Naive thymus-derived CD4-positive, alpha-beta T cell (primary cell): ENCODE measurements around the gene ERGIC1. TPM values are rescaled to one million over a fixed set of nuclear protein-coding genes. Genes with fewer than 3 reads are reported as not detected.

Experiments used
- ATAC-seq: fragments of 150-1000 bp; cut with Tn5 transposase; 2 replicates; pipeline ENCODE4 v1.10.0; 2021; ENCODE audit warnings: mild to moderate bottlenecking, moderate library complexity
- CTCF ChIA-PET: fragments of 350-600 bp; sonication (Branson Sonifier 250); formaldehyde crosslinking; loops from one replicate; lab custom pipeline; 2021; ENCODE audit warnings: antibody characterized with exemption; lab: Charles Lee
- POLR2A ChIA-PET: fragments of 350-600 bp; sonication (Branson Sonifier 250); formaldehyde crosslinking; loops from one replicate; lab custom pipeline; 2021; ENCODE audit warnings: antibody characterized with exemption, inconsistent platforms; lab: Charles Lee
- DNase-seq, 9 donors: peaks; one replicate each; pipeline versions ENCODE4 v3.0.0 to v3.0.0-alpha.2; 2020 to 2022; ENCODE audit warnings: mixed read lengths in 1 of 9
- H3K27ac ChIP-seq: one replicate; pipeline ENCODE4 v1.7.0; 2013; ENCODE audit warnings: mild to moderate bottlenecking, low read depth, low read length, moderate library complexity
- H3K27me3 ChIP-seq, 2 donors: one replicate each; pipeline ENCODE4 v1.7.0; 2013; ENCODE audit warnings: low read length in 2 of 2, mild to moderate bottlenecking in 2 of 2, moderate library complexity in 2 of 2; ENCODE audit not compliant: control insufficient read depth in 2 of 2, insufficient read depth in 2 of 2
- H3K36me3 ChIP-seq, 3 experiments: 1 replicate in 2 of 3; 2 replicates in 1 of 3; pipeline ENCODE4 v1.7.0; 2013; ENCODE audit warnings: low read length in 3 of 3, mild to moderate bottlenecking in 3 of 3, moderate library complexity in 1 of 3; ENCODE audit not compliant: insufficient read depth in 3 of 3, control insufficient read depth in 2 of 3
- H3K4me1 ChIP-seq, 2 donors: one replicate each; pipeline ENCODE4 v1.7.0; 2013; ENCODE audit warnings: low read length in 2 of 2, mild to moderate bottlenecking in 2 of 2, moderate library complexity in 1 of 2; ENCODE audit not compliant: control insufficient read depth in 2 of 2, insufficient read depth in 2 of 2
- H3K4me3 ChIP-seq: 2 replicates; pipeline ENCODE4 v1.7.0; 2013; ENCODE audit warnings: mild to moderate bottlenecking, low read length
- H3K9me3 ChIP-seq, 3 experiments: 1 replicate in 2 of 3; 2 replicates in 1 of 3; pipeline ENCODE4 v1.7.0; 2013; ENCODE audit warnings: low read length in 3 of 3; ENCODE audit not compliant: control insufficient read depth in 2 of 3
- H3K27ac Mint-ChIP-seq, 9 donors: one replicate each; pipeline ENCODE4 v1.8.0; 2020 to 2022; ENCODE audit warnings: mixed read lengths in 9 of 9, mild to moderate bottlenecking in 8 of 9, moderate library complexity in 5 of 9, inconsistent platforms in 2 of 9
- H3K27me3 Mint-ChIP-seq, 5 donors: one replicate each; pipeline ENCODE4 v1.8.0; 2021 to 2022; ENCODE audit warnings: mixed read lengths in 5 of 5, mild to moderate bottlenecking in 1 of 5
- H3K36me3 Mint-ChIP-seq, 5 donors: one replicate each; pipeline ENCODE4 v1.8.0; 2020 to 2022; ENCODE audit warnings: mixed read lengths in 5 of 5, mild to moderate bottlenecking in 3 of 5, inconsistent platforms in 1 of 5
- H3K4me1 Mint-ChIP-seq, 7 donors: one replicate each; pipeline ENCODE4 v1.8.0; 2020 to 2022; ENCODE audit warnings: mixed read lengths in 7 of 7, mild to moderate bottlenecking in 3 of 7, inconsistent platforms in 1 of 7
- H3K4me3 Mint-ChIP-seq, 10 donors: one replicate each; pipeline ENCODE4 v1.8.0; 2020 to 2022; ENCODE audit warnings: mild to moderate bottlenecking in 10 of 10, mixed read lengths in 10 of 10, moderate library complexity in 6 of 10, inconsistent platforms in 2 of 10
- H3K9me3 Mint-ChIP-seq, 11 donors: one replicate each; pipeline ENCODE4 v1.8.0; 2020 to 2022; ENCODE audit warnings: mixed read lengths in 11 of 11, mild to moderate bottlenecking in 4 of 11, inconsistent platforms in 1 of 11, moderate library complexity in 1 of 11
- intact Hi-C, 2 donors: fragments of 100-400 bp; cut with micrococcal nuclease; formaldehyde crosslinking; loops; one replicate each; pipeline ENCODE4 v1.15.1; 2023
- polyA plus RNA-seq, 2 donors: library from polyadenylated mRNA; unstranded; fragments of 300-500 nt; fragmentation: Illumina TruSeq; gene quantifications; one replicate each; pipeline ENCODE4 v1.2.3, GENCODE V29; 2021
- total RNA-seq, 6 experiments: library from RNA in 5 of 6; stranded (reverse) in 5 of 6; gene quantifications; 1 replicate in 5 of 6; 2 replicates in 1 of 6; pipeline ENCODE4 v1.2.3 and lab custom pipeline; 2021 to 2026

Gene ERGIC1
- total and polyA plus RNA-seq, 7 experiments from 2014 or later, result 18.3 to 71.3 (median 50.0) TPM

- peaks cover 6 to 70% (median 48%) of the 10 kb centered on the region in 7 donors for H3K4me1 Mint-ChIP-seq
- Histone ChIP-seq H3K27ac (no peak overlapping the region), H3K27me3 (no peaks in the 10 kb centered on the region), H3K9me3 (no peaks in the 10 kb centered on the region), H3K36me3 (peaks cover 0 to 4% (median 0%) of the 10 kb centered on the region in 3 experiments), H3K4me1 (no peaks in the 10 kb centered on the region), H3K4me3 (no peak overlapping the region)
- no peak for ATAC-seq
- no peak overlapping the region for H3K27ac Mint-ChIP-seq
- no peak overlapping the region for H3K4me3 Mint-ChIP-seq
- intact Hi-C loops, result no loop called here
- H3K9me3 Mint-ChIP-seq, result peaks cover 0 to 2% (median 0%) of the 10 kb centered on the region in 11 donors
- no peaks in the 10 kb centered on the region for H3K27me3 Mint-ChIP-seq
- DNase-seq, result no peak
- POLR2A ChIA-PET, result interaction anchor here (0.6 kb wide), 1 partner anchor 41 kb away, joined by 3 read pairs; no protein-coding TSS in a partner anchor
- H3K36me3 Mint-ChIP-seq, result peaks cover 0 to 26% (median 9%) of the 10 kb centered on the region in 5 donors
- CTCF ChIA-PET, result no interaction called here
Measured at GRCh38 chr5:172843825-172844576, 9.9 kb downstream of the ERGIC1 start.

GRCh38 chr5:172844577-172844838 is 10.5 kb downstream of the ERGIC1 start:
- Histone ChIP-seq H3K27ac (no peak overlapping the region), H3K4me1 (no peaks in the 10 kb centered on the region), H3K4me3 (no peak overlapping the region), H3K36me3 (peaks cover 0 to 4% (median 0%) of the 10 kb centered on the region in 3 experiments), H3K27me3 (no peaks in the 10 kb centered on the region), H3K9me3 (no peaks in the 10 kb centered on the region)
- H3K4me3 Mint-ChIP-seq, result no peak overlapping the region
- H3K9me3 Mint-ChIP-seq, result peaks cover 0 to under 1% (median 0%) of the 10 kb centered on the region in 11 donors
- peaks cover 9 to 72% (median 50%) of the 10 kb centered on the region in 7 donors for H3K4me1 Mint-ChIP-seq
- CTCF ChIA-PET, result interaction anchor here (1.3 kb wide), 1 partner anchor 130 kb away, joined by 3 read pairs; no protein-coding TSS in a partner anchor
- no peak overlapping the region for H3K27ac Mint-ChIP-seq
- POLR2A ChIA-PET, result interaction anchor here (0.6 kb wide), 1 partner anchor 42 kb away, joined by 3 read pairs; no protein-coding TSS in a partner anchor
- no peaks in the 10 kb centered on the region for H3K27me3 Mint-ChIP-seq
- H3K36me3 Mint-ChIP-seq, result peaks cover 0 to 26% (median 9%) of the 10 kb centered on the region in 5 donors
- intact Hi-C loops, result no loop called here
- ATAC-seq, result no peak
- DNase-seq, result no peak

GRCh38 chr5:172845154-172845553 is 11.1 kb downstream of the ERGIC1 start:
- intact Hi-C loops, result loop anchor here in 1 of 2 donors (5.0 kb wide), 1 partner anchor 133 kb away; no protein-coding TSS in a partner anchor
- peaks cover 0 to 26% (median 7%) of the 10 kb centered on the region in 5 donors for H3K36me3 Mint-ChIP-seq
- ChIA-PET CTCF (interaction anchor here (1.3 kb wide), 1 partner anchor 130 kb away, joined by 3 read pairs; no protein-coding TSS in a partner anchor), POLR2A (interaction anchor here (0.5 kb wide), 1 partner anchor 19 kb away, joined by 7 read pairs; no protein-coding TSS in a partner anchor)
- H3K27me3 Mint-ChIP-seq, result no peaks in the 10 kb centered on the region
- H3K36me3 ChIP-seq, result peaks cover 0 to 4% (median 0%) of the 10 kb centered on the region in 3 experiments
- no peak overlapping the region for H3K4me3 Mint-ChIP-seq
- H3K27me3 ChIP-seq, result no peaks in the 10 kb centered on the region
- no peaks in the 10 kb centered on the region for H3K4me1 ChIP-seq
- no peaks in the 10 kb centered on the region for H3K9me3 Mint-ChIP-seq
- H3K4me3 ChIP-seq, result no peak overlapping the region
- no peaks in the 10 kb centered on the region for H3K9me3 ChIP-seq
- ATAC-seq, result peak; percentile 46
- no peak overlapping the region for H3K27ac Mint-ChIP-seq
- no peak for DNase-seq
- H3K4me1 Mint-ChIP-seq, result peaks cover 13 to 71% (median 53%) of the 10 kb centered on the region in 7 donors
- no peak overlapping the region for H3K27ac ChIP-seq

GRCh38 chr5:172845576-172845975 is 11.5 kb downstream of the ERGIC1 start:
- POLR2A ChIA-PET, result interaction anchor here (0.5 kb wide), 1 partner anchor 19 kb away, joined by 7 read pairs; no protein-coding TSS in a partner anchor
- Mint-ChIP-seq H3K27me3 (no peaks in the 10 kb centered on the region), H3K4me1 (peaks cover 13 to 70% (median 56%) of the 10 kb centered on the region in 7 donors), H3K36me3 (peaks cover 0 to 26% (median 5%) of the 10 kb centered on the region in 5 donors), H3K9me3 (no peaks in the 10 kb centered on the region), H3K27ac (peak overlapping the region in 1 of 9 donors; percentile 32), H3K4me3 (no peak overlapping the region)
- CTCF ChIA-PET, result interaction anchor here (1.3 kb wide), 1 partner anchor 131 kb away, joined by 3 read pairs; no protein-coding TSS in a partner anchor
- Histone ChIP-seq H3K36me3 (peaks cover 0 to 4% (median 0%) of the 10 kb centered on the region in 3 experiments), H3K4me1 (no peaks in the 10 kb centered on the region), H3K9me3 (no peaks in the 10 kb centered on the region), H3K27ac (no peak overlapping the region), H3K4me3 (no peak overlapping the region), H3K27me3 (no peaks in the 10 kb centered on the region)
- no peak for DNase-seq
- intact Hi-C loops, result loop anchor here in 1 of 2 donors (5.0 kb wide), 1 partner anchor 133 kb away; no protein-coding TSS in a partner anchor
- no peak for ATAC-seq

- no peak overlapping the region for H3K27ac ChIP-seq
- H3K4me3 Mint-ChIP-seq, result no peak overlapping the region
- intact Hi-C loops, result loop anchor here in 1 of 2 donors (5.0 kb wide), 1 partner anchor 134 kb away; no protein-coding TSS in a partner anchor
- ChIA-PET CTCF (no interaction called here), POLR2A (no interaction called here)
- no peaks in the 10 kb centered on the region for H3K27me3 Mint-ChIP-seq
- H3K4me3 ChIP-seq, result no peak overlapping the region
- H3K27ac Mint-ChIP-seq, result peak overlapping the region in 1 of 9 donors; percentile 46
- H3K4me1 Mint-ChIP-seq, result peaks cover 13 to 68% (median 57%) of the 10 kb centered on the region in 7 donors
- H3K9me3 Mint-ChIP-seq, result no peaks in the 10 kb centered on the region
- H3K27me3 ChIP-seq, result no peaks in the 10 kb centered on the region
- H3K4me1 ChIP-seq, result no peaks in the 10 kb centered on the region
- no peak for ATAC-seq
- H3K36me3 Mint-ChIP-seq, result peaks cover 0 to 22% (median 5%) of the 10 kb centered on the region in 5 donors
- H3K36me3 ChIP-seq, result peaks cover 0 to 4% (median 0%) of the 10 kb centered on the region in 3 experiments
- no peaks in the 10 kb centered on the region for H3K9me3 ChIP-seq
- DNase-seq, result no peak
Measured at GRCh38 chr5:172846249-172846648, 12.2 kb downstream of the ERGIC1 start.

- H3K9me3 ChIP-seq, result no peaks in the 10 kb centered on the region
- Mint-ChIP-seq H3K36me3 (peaks cover 0 to 19% (median 5%) of the 10 kb centered on the region in 5 donors), H3K9me3 (no peaks in the 10 kb centered on the region), H3K27me3 (no peaks in the 10 kb centered on the region), H3K27ac (peak overlapping the region in 2 of 9 donors; percentile 53 to 86), H3K4me1 (peaks cover 13 to 69% (median 56%) of the 10 kb centered on the region in 7 donors), H3K4me3 (no peak overlapping the region)
- H3K27ac ChIP-seq, result no peak overlapping the region
- intact Hi-C loops, result loop anchor here in 1 of 2 donors (5.0 kb wide), 1 partner anchor 134 kb away; no protein-coding TSS in a partner anchor
- H3K4me1 ChIP-seq, result no peaks in the 10 kb centered on the region
- no peak overlapping the region for H3K4me3 ChIP-seq
- H3K36me3 ChIP-seq, result peaks cover 0 to 4% (median 0%) of the 10 kb centered on the region in 3 experiments
- ChIA-PET CTCF (no interaction called here), POLR2A (no interaction called here)
- no peak for DNase-seq
- no peak for ATAC-seq
- H3K27me3 ChIP-seq, result no peaks in the 10 kb centered on the region
Measured at GRCh38 chr5:172846677-172847076, 12.6 kb downstream of the ERGIC1 start.
